H1 (cell line): ENCODE results near the gene OSCAR. TPM values are rescaled to one million over a fixed set of nuclear protein-coding genes. Genes with fewer than 3 reads are reported as not detected.
A peak's percentile ranks its signal among the peaks of the same experiment; 100 is the strongest.

ENCODE experiments used
- CTBP2 ChIP-seq: IDR thresholded peaks from 2 replicates; pipeline ENCODE4 v1.7.0; 2011; ENCODE audit warnings: borderline replicate concordance, mild to moderate bottlenecking, moderate library complexity, mixed read lengths, low read length; ENCODE audit not compliant: insufficient read depth, insufficient read length
- FOSL1 ChIP-seq: IDR thresholded peaks from 2 replicates; pipeline ENCODE4 v1.6.1; 2011; ENCODE audit warnings: mild to moderate bottlenecking, low read depth, low read length, moderate library complexity; ENCODE audit not compliant: insufficient read depth
- GABPA ChIP-seq: IDR thresholded peaks from 2 replicates; pipeline ENCODE4 v1.6.1; 2011; ENCODE audit warnings: mild to moderate bottlenecking, low read length, moderate library complexity, borderline replicate concordance; ENCODE audit not compliant: insufficient read depth
- GTF2F1 ChIP-seq: IDR thresholded peaks from 2 replicates; pipeline ENCODE4 v1.6.1; 2012; ENCODE audit warnings: low read depth, low read length, improper control_type of control experiment, borderline replicate concordance
- HDAC2 ChIP-seq, 2 experiments: fragments of 300-600 bp in 1 of 2; sonication (generic) in 1 of 2; IDR thresholded peaks; 2 replicates each; pipeline ENCODE4 v1.6.1; 2011 to 2012; ENCODE audit warnings: low read depth in 2 of 2, low read length in 2 of 2, mild to moderate bottlenecking in 2 of 2, moderate library complexity in 2 of 2, borderline replicate concordance in 1 of 2, inconsistent platforms in 1 of 2
- KDM4A ChIP-seq: IDR thresholded peaks from one replicate; pipeline ENCODE4 v1.7.1; 2012; ENCODE audit warnings: low read depth, mild to moderate bottlenecking, moderate library complexity, low read length, inconsistent platforms; ENCODE audit not compliant: severe bottlenecking
- NANOG ChIP-seq: IDR thresholded peaks from 2 replicates; pipeline ENCODE4 v1.6.1; 2011; ENCODE audit warnings: low read length, low read depth, mild to moderate bottlenecking, inconsistent platforms; ENCODE audit not compliant: insufficient read depth, poor library complexity, severe bottlenecking
- PHF8 ChIP-seq: fragments of 200-600 bp; sonication (generic); conservative IDR thresholded peaks from 2 replicates; pipeline ENCODE4 v1.7.1; 2012; ENCODE audit warnings: low read depth, mild to moderate bottlenecking, inconsistent platforms, low read length, moderate library complexity
- RAD21 ChIP-seq, 2 experiments: IDR thresholded peaks in 1 of 2; conservative IDR thresholded peaks in 1 of 2; 2 replicates each; pipeline ENCODE4 v1.6.1; 2011; ENCODE audit warnings: low read depth in 2 of 2, low read length in 2 of 2, improper control_type of control experiment in 1 of 2, inconsistent platforms in 1 of 2, mild to moderate bottlenecking in 1 of 2, moderate library complexity in 1 of 2
- SIRT6 ChIP-seq: IDR thresholded peaks from one replicate; pipeline ENCODE4 v1.7.1; 2012; ENCODE audit warnings: low read length, inconsistent platforms
- SP1 ChIP-seq: IDR thresholded peaks from 2 replicates; pipeline ENCODE4 v1.6.1; 2011; ENCODE audit warnings: low read depth, low read length
- TBP ChIP-seq: IDR thresholded peaks from 2 replicates; pipeline ENCODE4 v1.6.1; 2011; ENCODE audit warnings: low read depth, low read length, improper control_type of control experiment
- TEAD4 ChIP-seq: IDR thresholded peaks from 2 replicates; pipeline ENCODE4 v1.6.1; 2012; ENCODE audit warnings: low read depth, low read length, inconsistent platforms, mixed read lengths
- YY1 ChIP-seq: IDR thresholded peaks from 2 replicates; pipeline ENCODE4 v1.6.1; 2011; ENCODE audit warnings: low read depth, mild to moderate bottlenecking, low read length
- polyA plus RNA-seq, 7 experiments: library from polyadenylated mRNA; depleted of rRNA in 3 of 7; stranded (reverse) in 5 of 7; unstranded in 2 of 7; fragments of >200 nt in 5 of 7; fragments of 200-250 nt in 2 of 7; gene quantifications; 1 replicate in 5 of 7; 2 replicates in 1 of 7; 4 replicates in 1 of 7; pipeline versions ENCODE4 v1.2.1 to v1.2.3, GENCODE V29; 2011 to 2013; ENCODE audit warnings: missing spikeins in 2 of 7, mixed read lengths in 2 of 7
- total RNA-seq: library from RNA; stranded (reverse); fragmentation: NEBNext Ultra II Directional; extraction: Animal tissue kit (Norgen Biotek cat#: 25700); gene quantifications from 2 replicates; pipeline ENCODE4 v1.2.1, GENCODE V29; 2021
- TF ChIP-seq, protein P1 (sequence below): IDR thresholded peaks from 2 replicates; pipeline ENCODE4 v1.6.1; 2011; ENCODE audit warnings: low read depth, mild to moderate bottlenecking, low read length; ENCODE audit not compliant: insufficient read depth
- TF ChIP-seq, protein P2 (sequence below): IDR thresholded peaks from 2 replicates; pipeline ENCODE4 v1.6.1; 2012; ENCODE audit warnings: low read length, inconsistent platforms
- TF ChIP-seq, protein P3 (sequence below): IDR thresholded peaks from 2 replicates; pipeline ENCODE4 v1.6.1; 2012; ENCODE audit warnings: inconsistent platforms

The OSCAR gene
- total and polyA plus RNA-seq, 2 of the 8 experiments (the other 6 are each of a cell fraction or from before 2014, with no cell fraction given), result 1.1 TPM

DNA sequence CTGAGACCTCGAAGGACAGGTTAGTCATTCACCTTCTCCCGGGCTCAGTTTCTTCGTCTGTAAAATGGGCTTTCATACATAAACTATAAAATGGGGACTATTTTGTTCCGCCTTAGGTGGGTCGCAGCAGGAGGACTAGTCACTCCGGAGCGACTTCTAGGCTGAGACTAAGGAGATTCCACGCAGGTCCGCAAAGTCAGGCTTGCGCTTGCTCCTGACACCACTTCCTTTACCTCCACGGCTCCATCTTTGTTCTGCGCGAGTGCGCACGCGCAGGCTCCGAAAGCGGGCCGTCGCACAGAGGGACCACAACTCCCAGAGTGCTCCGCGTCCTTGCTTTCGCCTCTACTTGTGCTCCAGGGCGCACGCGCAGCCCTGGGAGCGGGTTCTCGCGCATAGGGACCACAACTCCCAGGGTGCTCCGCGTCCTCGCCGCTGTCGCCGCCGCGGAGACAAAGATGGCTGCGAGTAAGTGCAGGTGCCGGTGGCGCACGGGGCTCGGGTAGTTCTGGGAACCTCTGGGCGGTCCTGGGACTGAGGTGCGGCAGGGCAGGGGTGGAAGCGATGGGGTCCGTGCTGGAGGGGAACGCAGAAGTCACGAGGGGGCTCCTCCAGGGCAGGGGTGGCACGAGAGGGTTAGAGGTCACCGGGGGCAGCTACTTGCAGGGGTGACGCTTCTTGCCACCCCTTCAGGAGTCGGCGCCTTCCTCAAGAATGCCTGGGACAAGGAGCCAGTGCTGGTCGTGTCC is 2.0 kb upstream of the OSCAR start, which contains the start of gene NDUFA3 (continued):
- TF ChIP-seq HDAC2 (IDR thresholded peaks at IDR 0.05; ENCODE audit: borderline replicate concordance in 1 of 2, low read depth in 2 of 2, low read length in 2 of 2), result peak in 1 of 2 experiments; percentile 99; a peak in 3 of 4 replicates
- TF ChIP-seq TEAD4, result no peak
- no peak for TF ChIP-seq NANOG
- TF ChIP-seq, protein P1, sequence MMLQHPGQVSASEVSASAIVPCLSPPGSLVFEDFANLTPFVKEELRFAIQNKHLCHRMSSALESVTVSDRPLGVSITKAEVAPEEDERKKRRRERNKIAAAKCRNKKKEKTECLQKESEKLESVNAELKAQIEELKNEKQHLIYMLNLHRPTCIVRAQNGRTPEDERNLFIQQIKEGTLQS, result peak; percentile 70; the same call in 1 of the 2 replicates
- peak; percentile 62 for TF ChIP-seq TBP
- no peak for TF ChIP-seq SIRT6
- TF ChIP-seq KDM4A, result peak; percentile 63
- no peak for TF ChIP-seq GTF2F1
- peak; percentile 63; the same call in 1 of the 2 replicates for TF ChIP-seq PHF8
- TF ChIP-seq, protein P2, sequence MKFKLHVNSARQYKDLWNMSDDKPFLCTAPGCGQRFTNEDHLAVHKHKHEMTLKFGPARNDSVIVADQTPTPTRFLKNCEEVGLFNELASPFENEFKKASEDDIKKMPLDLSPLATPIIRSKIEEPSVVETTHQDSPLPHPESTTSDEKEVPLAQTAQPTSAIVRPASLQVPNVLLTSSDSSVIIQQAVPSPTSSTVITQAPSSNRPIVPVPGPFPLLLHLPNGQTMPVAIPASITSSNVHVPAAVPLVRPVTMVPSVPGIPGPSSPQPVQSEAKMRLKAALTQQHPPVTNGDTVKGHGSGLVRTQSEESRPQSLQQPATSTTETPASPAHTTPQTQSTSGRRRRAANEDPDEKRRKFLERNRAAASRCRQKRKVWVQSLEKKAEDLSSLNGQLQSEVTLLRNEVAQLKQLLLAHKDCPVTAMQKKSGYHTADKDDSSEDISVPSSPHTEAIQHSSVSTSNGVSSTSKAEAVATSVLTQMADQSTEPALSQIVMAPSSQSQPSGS, result no peak
- TF ChIP-seq, protein P3, sequence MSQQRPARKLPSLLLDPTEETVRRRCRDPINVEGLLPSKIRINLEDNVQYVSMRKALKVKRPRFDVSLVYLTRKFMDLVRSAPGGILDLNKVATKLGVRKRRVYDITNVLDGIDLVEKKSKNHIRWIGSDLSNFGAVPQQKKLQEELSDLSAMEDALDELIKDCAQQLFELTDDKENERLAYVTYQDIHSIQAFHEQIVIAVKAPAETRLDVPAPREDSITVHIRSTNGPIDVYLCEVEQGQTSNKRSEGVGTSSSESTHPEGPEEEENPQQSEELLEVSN, result no peak
- peak; percentile 97 for TF ChIP-seq YY1
- no peak for TF ChIP-seq FOSL1
- no peak for TF ChIP-seq GABPA
- no peak for TF ChIP-seq RAD21 (IDR thresholded peaks at IDR 0.05 in 1 of 2, conservative IDR thresholded peaks at IDR 0.05 in 1 of 2; ENCODE audit: low read depth in 2 of 2, low read length in 2 of 2)
- no peak for TF ChIP-seq CTBP2
- TF ChIP-seq SP1, result 0 out of 2 replicates have a peak, but pooled peaks have one; percentile 5
